ENCODE results near the gene DAGLB. TPM values are rescaled to one million over a fixed set of nuclear protein-coding genes. Genes with fewer than 3 reads are reported as not detected.

DAGLB gene
- total and polyA plus RNA-seq, 10 donors = 7.2 to 35.1 (median 24.6) TPM

- TF ChIP-seq CTCF (IDR thresholded peaks at IDR 0.05 in 8 of 11, conservative IDR thresholded peaks at IDR 0.05 in 3 of 11) (no peak), POLR2A (IDR thresholded peaks at IDR 0.05) (no peak), POLR2AphosphoS5 (IDR thresholded peaks at IDR 0.05) (no peak)
- H3K4me3 ChIP-seq = no peak overlapping the region
- peaks cover 0 to 9% (median 0%) of the 10 kb centered on the region in 6 donors for H3K4me1 ChIP-seq
- H3K27ac ChIP-seq = no peak overlapping the region
- no peak for DNase-seq
- no peaks in the 10 kb centered on the region for H3K27me3 ChIP-seq (replicated peaks in 1 of 7)
- intact Hi-C loops (cut with DNase I; ENCODE audit: low total_unique reads) = no loop called here
- H3K9me3 ChIP-seq = no peaks in the 10 kb centered on the region
- WGBS, 5 donors = 91 to 96% (median 94%) methylated on average over 5 of the region's 5 CpGs
- peaks cover 3 to 100% (median 98%) of the 10 kb centered on the region in 6 donors for H3K36me3 ChIP-seq
Observed at GRCh38 chr7:6406121-6406520, 41.6 kb downstream of the DAGLB start.

- H3K36me3 ChIP-seq = peaks cover 3 to 100% (median 90%) of the 10 kb centered on the region in 6 donors
- WGBS, 5 donors = 88 to 94% (median 91%) methylated on average over 7 of the region's 7 CpGs
Observed at GRCh38 chr7:6403907-6404306, 43.8 kb downstream of the DAGLB start.

GRCh38 chr7:6402741-6403140 lies 45.0 kb downstream of the DAGLB start:
- peak; percentile 13 for DNase-seq
- TF ChIP-seq POLR2AphosphoS5 (IDR thresholded peaks at IDR 0.05) (peak in 1 of 3 donors; percentile 48), POLR2A (IDR thresholded peaks at IDR 0.05) (no peak)
- peaks cover 3 to 100% (median 79%) of the 10 kb centered on the region in 6 donors for H3K36me3 ChIP-seq
- H3K27me3 ChIP-seq (replicated peaks in 1 of 7) = no peaks in the 10 kb centered on the region
- H3K27ac ChIP-seq = no peak overlapping the region
- no peaks in the 10 kb centered on the region for H3K9me3 ChIP-seq
- no peak overlapping the region for H3K4me3 ChIP-seq
- H3K4me1 ChIP-seq = peaks cover 7 to 43% (median 25%) of the 10 kb centered on the region in 6 donors
- intact Hi-C loops (cut with DNase I; ENCODE audit: low total_unique reads) = no loop called here
- WGBS, 5 donors = 89 to 95% (median 93%) methylated on average over 13 of the region's 13 CpGs

More at GRCh38 chr7:6403907-6404306, 43.8 kb downstream of the DAGLB start:
- Histone ChIP-seq H3K27me3 (replicated peaks in 1 of 7) (no peaks in the 10 kb centered on the region), H3K4me1 (peaks cover 3 to 31% (median 13%) of the 10 kb centered on the region in 6 donors), H3K27ac (no peak overlapping the region), H3K9me3 (no peaks in the 10 kb centered on the region), H3K4me3 (no peak overlapping the region)
- intact Hi-C loops (cut with DNase I; ENCODE audit: low total_unique reads) = no loop called here
- peak; percentile 47 for DNase-seq
- TF ChIP-seq CTCF (IDR thresholded peaks at IDR 0.05 in 8 of 11, conservative IDR thresholded peaks at IDR 0.05 in 3 of 11) = no peak
- peak in 2 of 3 donors; percentile 17 to 28 for TF ChIP-seq POLR2AphosphoS5 (IDR thresholded peaks at IDR 0.05)

- intact Hi-C loops (cut with DNase I; ENCODE audit: low total_unique reads) = no loop called here
- Histone ChIP-seq H3K9me3 (no peaks in the 10 kb centered on the region), H3K4me1 (peaks cover 7 to 50% (median 31%) of the 10 kb centered on the region in 6 donors), H3K27ac (peak overlapping the region in 3 of 8 donors; percentile 54 to 82 (median 61)), H3K36me3 (peaks cover 3 to 98% (median 72%) of the 10 kb centered on the region in 6 donors), H3K4me3 (no peak overlapping the region), H3K27me3 (replicated peaks in 1 of 7) (no peaks in the 10 kb centered on the region)
- WGBS, 5 donors = 79 to 95% (median 89%) methylated on average over 17 of the region's 17 CpGs
- peak; percentile 72 for DNase-seq
- TF ChIP-seq POLR2AphosphoS5 (IDR thresholded peaks at IDR 0.05) (peak in 2 of 3 donors; percentile 40 to 68), POLR2A (IDR thresholded peaks at IDR 0.05) (no peak)
Observed at GRCh38 chr7:6402041-6402440, 45.7 kb downstream of the DAGLB start.

GRCh38 chr7:6401536-6401935 lies 46.2 kb downstream of the DAGLB start:
- H3K4me3 ChIP-seq = no peak overlapping the region
- intact Hi-C loops (cut with DNase I; ENCODE audit: low total_unique reads) = no loop called here
- H3K4me1 ChIP-seq = peaks cover 10 to 55% (median 36%) of the 10 kb centered on the region in 6 donors
- DNase-seq = peak; percentile 54
- H3K27ac ChIP-seq = peak overlapping the region in 3 of 8 donors; percentile 54 to 82 (median 61)
- WGBS, 5 donors = 87 to 94% (median 90%) methylated on average over 10 of the region's 10 CpGs
- no peaks in the 10 kb centered on the region for H3K9me3 ChIP-seq
- peaks cover 3 to 93% (median 67%) of the 10 kb centered on the region in 6 donors for H3K36me3 ChIP-seq
- no peaks in the 10 kb centered on the region for H3K27me3 ChIP-seq (replicated peaks in 1 of 7)
- TF ChIP-seq CTCF (IDR thresholded peaks at IDR 0.05 in 8 of 11, conservative IDR thresholded peaks at IDR 0.05 in 3 of 11) (no peak), POLR2AphosphoS5 (IDR thresholded peaks at IDR 0.05) (no peak), POLR2A (IDR thresholded peaks at IDR 0.05) (no peak)
